BJ (cell line): ENCODE data around the gene EPB41L2. TPM values are rescaled to one million over a fixed set of nuclear protein-coding genes. Genes with fewer than 3 reads are reported as not detected.

Experiments
- CTCF ChIA-PET: fragments of 350-600 bp; formaldehyde crosslinking; extraction: SDS; loops from one replicate; lab custom pipeline; 2021; ENCODE audit warnings: antibody characterized with exemption, inconsistent platforms; lab: Yijun Ruan, JAX
- POLR2A ChIA-PET: fragments of 300-600 bp; sonication (Branson Sonifier 250); formaldehyde crosslinking; extraction: SDS; loops from one replicate; lab custom pipeline; 2021; ENCODE audit warnings: antibody characterized with exemption; lab: Charles Lee
- DNase-seq: peaks from one replicate; pipeline ENCODE4 v3.0.0-alpha.2; 2011; ENCODE audit warnings: low read depth
- H3K27me3 ChIP-seq: 2 replicates; pipeline ENCODE4 v1.6.0; 2011; ENCODE audit warnings: low read length; ENCODE audit not compliant: control insufficient read depth, insufficient read depth
- H3K36me3 ChIP-seq: 2 replicates; pipeline ENCODE4 v1.5.1; 2011; ENCODE audit warnings: low read length; ENCODE audit not compliant: control insufficient read depth, insufficient read depth
- H3K4me3 ChIP-seq: 2 replicates; pipeline ENCODE4 v1.5.1; 2011; ENCODE audit warnings: low read depth, mild to moderate bottlenecking, control low read depth, low read length
- CTCF ChIP-seq: IDR thresholded peaks from 2 replicates; pipeline ENCODE4 v1.5.1; 2011; ENCODE audit warnings: low read depth, mild to moderate bottlenecking, control low read depth, inconsistent platforms, low read length, moderate library complexity; ENCODE audit not compliant: insufficient read depth
- polyA plus RNA-seq: library from polyadenylated mRNA; depleted of rRNA; stranded (reverse); fragments of >200 nt; gene quantifications from 2 replicates; pipeline ENCODE4 v1.2.3, GENCODE V29; 2011

Gene EPB41L2
- polyA plus RNA-seq, 1 experiment: 24.5 TPM

DNA sequence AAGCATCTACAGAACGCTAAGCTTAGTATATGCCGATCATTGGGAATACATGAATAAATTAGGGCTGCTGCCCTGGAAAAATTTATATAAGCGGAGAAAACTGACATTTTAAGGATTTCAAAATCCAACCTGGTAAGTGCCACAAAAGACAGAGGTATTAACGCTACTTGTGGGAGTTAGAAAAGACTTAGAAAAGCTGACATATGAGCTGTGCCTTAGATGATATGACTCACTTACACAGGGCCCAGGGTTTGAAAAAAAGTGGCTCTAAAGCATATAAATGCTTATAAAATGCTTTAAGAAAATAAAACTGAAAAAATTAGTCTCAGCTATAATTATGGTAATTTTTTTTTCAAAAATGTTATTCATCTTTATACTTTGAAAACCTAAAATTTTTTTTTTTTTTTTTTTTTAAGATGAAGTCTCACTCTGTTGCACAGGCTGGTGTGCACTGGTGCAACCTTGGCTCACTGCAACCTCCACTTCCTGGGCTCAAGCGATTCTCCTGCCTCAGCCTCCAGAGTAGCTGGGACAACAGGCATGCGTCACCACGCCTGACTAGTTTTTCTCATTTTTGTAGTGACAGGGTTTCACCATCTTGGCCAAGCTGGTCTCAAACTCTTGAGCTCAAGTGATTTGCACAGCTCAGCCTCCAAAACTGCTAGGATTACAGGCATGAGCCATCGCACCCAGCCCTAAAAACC lies 25.7 kb downstream of the EPB41L2 start:
- ChIA-PET CTCF (interaction anchor here (1.5 kb wide), 1 partner anchor 12 kb away, joined by 3 read pairs; no protein-coding TSS in a partner anchor), POLR2A (no interaction called here)
- DNase-seq: no peak
- H3K36me3 ChIP-seq: no peaks in the 10 kb centered on the region
- H3K27me3 ChIP-seq: no peaks in the 10 kb centered on the region
- H3K4me3 ChIP-seq: no peak overlapping the region
- no peak for TF ChIP-seq CTCF

- CTCF ChIA-PET: interaction anchor here (1.2 to 1.5 kb wide), 2 partner anchors 11 to 12 kb away, joined by 3 read pairs; no protein-coding TSS in a partner anchor
Observed at GRCh38 chr6:131036601-131037000, 26.4 kb downstream of the EPB41L2 start.

DNA sequence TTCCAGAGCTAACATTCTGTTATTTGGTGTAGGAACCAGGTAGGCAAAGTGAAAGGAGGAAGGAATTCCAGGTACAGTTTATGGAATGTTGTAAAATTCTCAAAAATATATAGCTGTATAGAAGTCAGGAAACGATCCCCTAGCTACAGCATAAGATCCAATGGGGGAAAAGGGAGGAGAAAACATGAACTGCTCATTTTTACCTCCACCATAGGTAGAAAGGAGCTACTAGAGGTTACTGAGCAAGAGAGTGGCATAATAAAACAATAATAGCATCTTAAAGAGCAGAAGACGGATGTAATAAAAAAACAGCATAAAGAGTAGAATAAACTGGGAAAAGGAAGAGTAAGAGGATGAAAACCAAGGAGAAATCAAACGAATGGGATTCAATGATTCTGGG lies 26.9 kb downstream of the EPB41L2 start:
- POLR2A ChIA-PET: no interaction called here
- no peak for TF ChIP-seq CTCF
- no peaks in the 10 kb centered on the region for H3K27me3 ChIP-seq
- no peak overlapping the region for H3K4me3 ChIP-seq
- DNase-seq: no peak
- no peaks in the 10 kb centered on the region for H3K36me3 ChIP-seq
- CTCF ChIA-PET: interaction anchor here (1.2 kb wide), 1 partner anchor 11 kb away, joined by 3 read pairs; no protein-coding TSS in a partner anchor

More at GRCh38 chr6:131036601-131037000, 26.4 kb downstream of the EPB41L2 start:
- no peaks in the 10 kb centered on the region for H3K27me3 ChIP-seq
- TF ChIP-seq CTCF: no peak
- DNase-seq: no peak
- H3K4me3 ChIP-seq: no peak overlapping the region
- POLR2A ChIA-PET: no interaction called here
- no peaks in the 10 kb centered on the region for H3K36me3 ChIP-seq

- ChIA-PET POLR2A (no interaction called here), CTCF (interaction anchor here (1.2 kb wide), 1 partner anchor 10 kb away, joined by 3 read pairs; no protein-coding TSS in a partner anchor)
- no peak overlapping the region for H3K4me3 ChIP-seq
- no peaks in the 10 kb centered on the region for H3K27me3 ChIP-seq
- TF ChIP-seq CTCF: no peak
- no peaks in the 10 kb centered on the region for H3K36me3 ChIP-seq
- no peak for DNase-seq
Observed at GRCh38 chr6:131035582-131035981, 27.5 kb downstream of the EPB41L2 start.

- ChIA-PET CTCF (no interaction called here), POLR2A (no interaction called here)
- no peak for DNase-seq
- TF ChIP-seq CTCF: no peak
- H3K27me3 ChIP-seq: no peaks in the 10 kb centered on the region
- H3K4me3 ChIP-seq: no peak overlapping the region
- H3K36me3 ChIP-seq: no peaks in the 10 kb centered on the region
Observed at GRCh38 chr6:131033631-131034030, 29.4 kb downstream of the EPB41L2 start.
